ENCODE results near the gene UBE2I. TPM values are rescaled to one million over a fixed set of nuclear protein-coding genes. Genes with fewer than 3 reads are reported as not detected.
"Not testable (repeated sequence)": the region's sequence is repeated elsewhere in the genome, so short reads cannot be mapped to it uniquely, and the experiment has no call there.

UBE2I gene
- total RNA-seq, 1 experiment from 2014 or later = 290 TPM

DNA sequence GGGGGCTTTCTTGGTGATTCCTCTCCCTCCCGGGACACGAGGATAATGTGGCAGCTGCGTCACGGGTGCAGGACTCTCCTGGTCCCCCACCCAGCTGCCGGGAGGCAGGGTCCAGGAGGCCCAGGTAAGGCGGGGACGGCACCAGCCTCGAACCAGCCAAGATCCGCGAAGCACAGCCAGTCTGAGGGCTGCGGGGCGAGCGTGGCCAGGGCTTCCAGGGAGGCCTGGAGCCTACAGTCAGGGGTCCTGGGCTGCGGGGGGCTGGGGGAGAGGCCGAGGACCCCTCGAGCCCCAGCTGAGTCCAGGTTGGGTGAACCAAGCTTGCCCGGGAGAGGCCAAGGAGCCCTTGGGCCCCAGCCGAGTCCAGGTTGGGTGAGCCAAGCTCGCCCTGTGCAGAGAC is 43.6 kb upstream of the UBE2I start:
- no CpG with 5 or more reads among the region's 19 CpGs for WGBS (ENCODE audit: extremely low coverage, insufficient read length, low lambda C conversion rate)
- no peak overlapping the region for H3K4ac ChIP-seq (ENCODE audit: low read depth, low read length)
- H2BK12ac ChIP-seq (ENCODE audit: insufficient read length, low read depth, low read length) = no peak overlapping the region

DNA sequence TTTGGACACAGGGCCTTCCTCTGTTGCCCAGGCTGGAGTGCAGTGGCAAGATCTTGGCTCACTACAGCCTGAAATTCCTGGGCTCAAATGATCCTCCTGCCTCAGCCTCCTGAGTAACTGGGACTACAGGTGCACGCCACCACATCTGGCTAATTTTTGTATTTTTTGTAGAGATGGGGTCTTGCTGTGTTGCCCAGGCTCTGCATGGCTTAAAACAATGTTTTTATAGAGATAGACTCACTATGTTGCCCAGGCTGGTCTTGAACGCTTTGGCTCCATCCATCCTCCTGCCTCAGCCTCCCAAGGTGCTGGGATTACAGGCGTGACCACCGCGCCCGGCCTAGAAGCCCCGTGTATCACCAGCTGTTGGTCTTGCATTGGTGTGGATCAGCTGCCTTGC is 40.0 kb upstream of the UBE2I start:
- H2BK120ac ChIP-seq (ENCODE audit: low read depth, low read length, poor library complexity, severe bottlenecking); H3K27ac Mint-ChIP-seq: not testable (repeated sequence)

More for the DNA sequence above, 43.6 kb upstream of the UBE2I start:
- DNase-seq = no peak
- H3K4me3 Mint-ChIP-seq = no peak overlapping the region
- H3K23me2 ChIP-seq (ENCODE audit: insufficient read length, low read depth, low read length, poor library complexity, severe bottlenecking) = no peaks in the 10 kb centered on the region
- H2AK5ac ChIP-seq (ENCODE audit: insufficient read length, low read length) = no peak overlapping the region
- H3K4me1 Mint-ChIP-seq = peaks cover 3 to 7% of the 10 kb centered on the region in 2 experiments
- no peak overlapping the region for H4K8ac ChIP-seq (replicated peaks; ENCODE audit: insufficient read length, low read depth, low read length)
- no peaks in the 10 kb centered on the region; the same call in 1 of the 2 replicates for H3K4me1 ChIP-seq (ENCODE audit: insufficient read depth, low read length)
- no peak overlapping the region for H4K91ac ChIP-seq (ENCODE audit: insufficient read length, low read depth, low read length)
- H3K27ac Mint-ChIP-seq = no peak overlapping the region
- no peak overlapping the region for H3K4me2 ChIP-seq (ENCODE audit: insufficient read depth, insufficient read length, low read length)
- TF ChIP-seq, protein P1, sequence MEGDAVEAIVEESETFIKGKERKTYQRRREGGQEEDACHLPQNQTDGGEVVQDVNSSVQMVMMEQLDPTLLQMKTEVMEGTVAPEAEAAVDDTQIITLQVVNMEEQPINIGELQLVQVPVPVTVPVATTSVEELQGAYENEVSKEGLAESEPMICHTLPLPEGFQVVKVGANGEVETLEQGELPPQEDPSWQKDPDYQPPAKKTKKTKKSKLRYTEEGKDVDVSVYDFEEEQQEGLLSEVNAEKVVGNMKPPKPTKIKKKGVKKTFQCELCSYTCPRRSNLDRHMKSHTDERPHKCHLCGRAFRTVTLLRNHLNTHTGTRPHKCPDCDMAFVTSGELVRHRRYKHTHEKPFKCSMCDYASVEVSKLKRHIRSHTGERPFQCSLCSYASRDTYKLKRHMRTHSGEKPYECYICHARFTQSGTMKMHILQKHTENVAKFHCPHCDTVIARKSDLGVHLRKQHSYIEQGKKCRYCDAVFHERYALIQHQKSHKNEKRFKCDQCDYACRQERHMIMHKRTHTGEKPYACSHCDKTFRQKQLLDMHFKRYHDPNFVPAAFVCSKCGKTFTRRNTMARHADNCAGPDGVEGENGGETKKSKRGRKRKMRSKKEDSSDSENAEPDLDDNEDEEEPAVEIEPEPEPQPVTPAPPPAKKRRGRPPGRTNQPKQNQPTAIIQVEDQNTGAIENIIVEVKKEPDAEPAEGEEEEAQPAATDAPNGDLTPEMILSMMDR (conservative IDR thresholded peaks at IDR 0.05) = no peak
- no peak overlapping the region for H3K14ac ChIP-seq (ENCODE audit: insufficient read depth, low read length)
- no peak overlapping the region for H3K23ac ChIP-seq (ENCODE audit: insufficient read length, low read depth, low read length)
- H3K27me3 ChIP-seq (ENCODE audit: insufficient read depth, low read length) = no peaks in the 10 kb centered on the region
- H3K27ac ChIP-seq (ENCODE audit: insufficient read length, low read depth, low read length) = no peak overlapping the region
- peaks cover 11 to 19% of the 10 kb centered on the region in 2 experiments for H3K9me3 Mint-ChIP-seq
- no peaks in the 10 kb centered on the region for H3K9me3 ChIP-seq (ENCODE audit: control insufficient read depth, low read depth, low read length)
- H2BK5ac ChIP-seq (ENCODE audit: insufficient read length, low read length) = no peak overlapping the region
- H3K18ac ChIP-seq (ENCODE audit: insufficient read length, low read depth, low read length) = no peak overlapping the region
- no peak overlapping the region for H2AFZ ChIP-seq (ENCODE audit: low read length)
- H3K56ac ChIP-seq (ENCODE audit: insufficient read length, low read depth, low read length) = no peak overlapping the region
- no peak overlapping the region for H4K5ac ChIP-seq (ENCODE audit: insufficient read length, low read depth, low read length)
- no peaks in the 10 kb centered on the region for H3K79me2 ChIP-seq (ENCODE audit: insufficient read depth, low read length)
- no peak overlapping the region for H2BK20ac ChIP-seq (ENCODE audit: low read depth, low read length, poor library complexity, severe bottlenecking)
- H3K27me3 Mint-ChIP-seq (ENCODE audit: low read depth) = peaks cover 30% of the 10 kb centered on the region
- H3K79me1 ChIP-seq (ENCODE audit: insufficient read depth, low read depth, low read length, poor library complexity, severe bottlenecking) = no peaks in the 10 kb centered on the region
- no peak overlapping the region for H2BK120ac ChIP-seq (ENCODE audit: low read depth, low read length, poor library complexity, severe bottlenecking)
- H3K36me3 Mint-ChIP-seq (ENCODE audit: insufficient read depth in 1 of 3, low read depth in 3 of 3) = peaks cover 0 to 4% (median 2%) of the 10 kb centered on the region in 3 experiments; a peak in 3 of 7 replicates
- H3K9ac ChIP-seq (ENCODE audit: extremely low read depth, insufficient read length, low read length) = no peak overlapping the region
- no peaks in the 10 kb centered on the region for H4K20me1 ChIP-seq (ENCODE audit: control insufficient read depth, insufficient read depth, insufficient read length)
- H2BK15ac ChIP-seq (ENCODE audit: low read depth, low read length) = no peak overlapping the region
- no peak overlapping the region for H3T11ph ChIP-seq (ENCODE audit: low read length)

More for the DNA sequence above, 40.0 kb upstream of the UBE2I start:
- H2BK20ac ChIP-seq (ENCODE audit: low read depth, low read length, poor library complexity, severe bottlenecking); H2AK5ac ChIP-seq (ENCODE audit: insufficient read length, low read length); H2BK5ac ChIP-seq (ENCODE audit: insufficient read length, low read length); H3T11ph ChIP-seq (ENCODE audit: low read length); DNase-seq; H3K79me1 ChIP-seq (ENCODE audit: insufficient read depth, low read depth, low read length, poor library complexity, severe bottlenecking); H3K9ac ChIP-seq (ENCODE audit: extremely low read depth, insufficient read length, low read length); H4K20me1 ChIP-seq (ENCODE audit: control insufficient read depth, insufficient read depth, insufficient read length); H3K79me2 ChIP-seq (ENCODE audit: insufficient read depth, low read length); H3K27me3 ChIP-seq (ENCODE audit: insufficient read depth, low read length); H4K8ac ChIP-seq (replicated peaks; ENCODE audit: insufficient read length, low read depth, low read length); H3K36me3 Mint-ChIP-seq (ENCODE audit: insufficient read depth in 1 of 3, low read depth in 3 of 3); H3K23ac ChIP-seq (ENCODE audit: insufficient read length, low read depth, low read length); H3K4me2 ChIP-seq (ENCODE audit: insufficient read depth, insufficient read length, low read length); H3K4ac ChIP-seq (ENCODE audit: low read depth, low read length); H2AFZ ChIP-seq (ENCODE audit: low read length); H3K4me1 Mint-ChIP-seq; H3K27ac ChIP-seq (ENCODE audit: insufficient read length, low read depth, low read length); H3K23me2 ChIP-seq (ENCODE audit: insufficient read length, low read depth, low read length, poor library complexity, severe bottlenecking); H3K18ac ChIP-seq (ENCODE audit: insufficient read length, low read depth, low read length); H2BK12ac ChIP-seq (ENCODE audit: insufficient read length, low read depth, low read length); H4K5ac ChIP-seq (ENCODE audit: insufficient read length, low read depth, low read length); H3K14ac ChIP-seq (ENCODE audit: insufficient read depth, low read length); H3K4me1 ChIP-seq (ENCODE audit: insufficient read depth, low read length); H3K4me3 Mint-ChIP-seq; H4K91ac ChIP-seq (ENCODE audit: insufficient read length, low read depth, low read length); H2BK15ac ChIP-seq (ENCODE audit: low read depth, low read length); H3K9me3 ChIP-seq (ENCODE audit: control insufficient read depth, low read depth, low read length); H3K56ac ChIP-seq (ENCODE audit: insufficient read length, low read depth, low read length): not testable (repeated sequence)
- no CpG with 5 or more reads among the region's 7 CpGs for WGBS (ENCODE audit: extremely low coverage, insufficient read length, low lambda C conversion rate)
- Mint-ChIP-seq H3K27me3 (ENCODE audit: low read depth) (peaks cover 35% of the 10 kb centered on the region), H3K9me3 (peaks cover 8 to 17% of the 10 kb centered on the region in 2 experiments)

Measured in H9 (cell line).